K562 (cell line): ENCODE measurements around the gene TIMM23B. TPM values are rescaled to one million over a fixed set of nuclear protein-coding genes. Genes with fewer than 3 reads are reported as not detected.
"Not testable (repeated sequence)": the region's sequence is repeated elsewhere in the genome, so short reads cannot be mapped to it uniquely, and the experiment has no call there.

ENCODE experiments used
- ATAC-seq: fragments of 200-7000 bp; cut with Tn5 transposase; 3 replicates; pipeline ENCODE4 v1.9.1; 2020; ENCODE audit warnings: moderate library complexity
- BruUV-seq: library from RNA; stranded (reverse); fragments of 400-500 nt; replicated peaks from 2 replicates; lab custom pipeline; 2021; lab: Mats Ljungman, UMichigan
- CTCF ChIA-PET: fragments of 300-600 bp; formaldehyde crosslinking; extraction: SDS; loops from one replicate; lab custom pipeline; 2021; ENCODE audit warnings: low intra/inter-chr PET ratio; lab: Yijun Ruan, JAX
- POLR2A ChIA-PET: fragments of 300-600, 350-650 bp; sonication (Branson Sonifier 250); formaldehyde crosslinking; extraction: SDS; loops from one replicate; lab custom pipeline; 2021; ENCODE audit warnings: antibody characterized with exemption, inconsistent platforms; lab: Yijun Ruan, JAX
- DNase-seq, 4 experiments: peaks; one replicate each; pipeline versions ENCODE4 v3.0.0 to v3.0.0-alpha.2; 2011 to 2018; ENCODE audit warnings: low spot score in 3 of 4, mixed read lengths in 3 of 4; ENCODE audit errors: extremely low read depth in 1 of 4
- FAIRE-seq: peaks from 2 replicates; lab custom pipeline; 2011; peaks lifted over from hg19 to GRCh38; lab: Jason Lieb, UNC
- H2AFZ ChIP-seq: 2 replicates; pipeline ENCODE4 v1.6.0; 2011; ENCODE audit warnings: low read depth, low read length, control low read depth, inconsistent platforms
- H3K27ac ChIP-seq: fragments of 200-600 bp; 3 replicates; pipeline ENCODE4 v1.8.0; 2011; ENCODE audit warnings: low read depth, mild to moderate bottlenecking, control low read depth, inconsistent platforms, low read length, moderate library complexity, mixed read lengths; ENCODE audit errors: extremely low read depth
- H3K27me3 ChIP-seq, 2 experiments: fragments of 300-600 bp in 1 of 2; 2 replicates in 1 of 2; 3 replicates in 1 of 2; pipeline versions ENCODE4 v1.6.0 to v1.8.0; 2011; ENCODE audit warnings: inconsistent platforms in 2 of 2, low read length in 2 of 2, mild to moderate bottlenecking in 1 of 2, mixed read lengths in 1 of 2, moderate library complexity in 1 of 2; ENCODE audit not compliant: control insufficient read depth in 2 of 2, insufficient read depth in 2 of 2
- H3K36me3 ChIP-seq: fragments of 300-600 bp; 3 replicates; pipeline ENCODE4 v1.8.0; 2011; ENCODE audit warnings: mild to moderate bottlenecking, low read length, inconsistent platforms; ENCODE audit not compliant: control insufficient read depth, insufficient read depth
- H3K4me1 ChIP-seq, 2 experiments: fragments of 200-600 bp in 1 of 2; replicated peaks in 1 of 2; 2 replicates in 1 of 2; 3 replicates in 1 of 2; pipeline versions ENCODE4 v1.5.1 to v1.8.0; 2011; ENCODE audit warnings: inconsistent platforms in 2 of 2, low read length in 2 of 2, mild to moderate bottlenecking in 1 of 2, mixed read lengths in 1 of 2, moderate library complexity in 1 of 2; ENCODE audit not compliant: control insufficient read depth in 2 of 2, insufficient read depth in 2 of 2
- H3K4me2 ChIP-seq: 2 replicates; pipeline ENCODE4 v1.6.1; 2011; ENCODE audit warnings: low read length, control low read depth, inconsistent platforms, mixed read lengths; ENCODE audit not compliant: insufficient read depth
- H3K4me3 ChIP-seq: fragments of 200-600 bp; sonication (generic), shearing (Covaris generic); 2 replicates; pipeline ENCODE4 v1.5.1; 2016; ENCODE audit warnings: control low read depth, inconsistent platforms
- H3K79me2 ChIP-seq: fragments of 200-600 bp; 3 replicates; pipeline ENCODE4 v1.8.0; 2011; ENCODE audit warnings: low read length, inconsistent platforms; ENCODE audit not compliant: control insufficient read depth, insufficient read depth
- H3K9ac ChIP-seq, 2 experiments: 2 replicates each; pipeline versions ENCODE4 v1.6.0 to v1.6.1; 2011; ENCODE audit warnings: low read depth in 2 of 2, low read length in 2 of 2, control low read depth in 1 of 2, inconsistent platforms in 1 of 2, mild to moderate bottlenecking in 1 of 2, mixed read lengths in 1 of 2; ENCODE audit not compliant: insufficient read depth in 1 of 2
- H3K9me1 ChIP-seq: one replicate; pipeline ENCODE4 v1.6.0; 2011; ENCODE audit warnings: inconsistent platforms, mild to moderate bottlenecking, low read length, moderate library complexity; ENCODE audit not compliant: control insufficient read depth, insufficient read depth
- H3K9me3 ChIP-seq: replicated peaks from 2 replicates; pipeline ENCODE4 v1.5.1; 2011; ENCODE audit warnings: low read depth, low read length, inconsistent platforms; ENCODE audit not compliant: control insufficient read depth, insufficient read depth
- H4K20me1 ChIP-seq: replicated peaks from 2 replicates; pipeline ENCODE4 v1.6.1; 2011; ENCODE audit warnings: low read length, inconsistent platforms, mixed read lengths; ENCODE audit not compliant: control insufficient read depth, insufficient read depth
- WGBS: fragments of 100-300 bp; shearing (Covaris generic); methylation state at CpG from one replicate; pipeline ENCODE4 v1.1.6; 2016; ENCODE audit warnings: low coverage, mixed read lengths; ENCODE audit not compliant: insufficient coverage; ENCODE audit errors: missing lambda C conversion rate; 5-methylcytosine and 5-hydroxymethylcytosine counted together
- in situ Hi-C: fragments of 300-500 bp; cut with MboI; formaldehyde crosslinking; loops from 4 replicates; pipeline ENCODE4 v1.15.0; 2018; ENCODE audit warnings: inconsistent platforms, mixed read lengths
- intact Hi-C: fragments of 100-400 bp; cut with micrococcal nuclease; formaldehyde crosslinking; loops from 2 replicates; pipeline ENCODE4 v1.14.2; 2022
- polyA plus RNA-seq, 8 experiments: library from polyadenylated mRNA; depleted of rRNA in 4 of 8; stranded (reverse) in 5 of 8; unstranded in 3 of 8; fragments of >200 nt; fragmentation: Nextera tagmentation in 2 of 8; fragmentation: Illumina TruSeq in 1 of 8; extraction: Ambion mirVana in 2 of 8; extraction: Trizol in 1 of 8; gene quantifications; 2 replicates each; pipeline versions ENCODE4 v1.2.1 to v1.2.3, GENCODE V29; 2011 to 2014; ENCODE audit warnings: inconsistent platforms in 1 of 8, missing spikeins in 1 of 8
- total RNA-seq, 7 experiments: library from RNA; depleted of rRNA in 6 of 7; stranded (reverse); fragments of >200 nt in 6 of 7; fragmentation: Illumina TruSeq in 2 of 7; extraction: Trizol in 2 of 7; gene quantifications; 2 replicates each; pipeline versions ENCODE4 v1.2.1 to v1.2.3, GENCODE V29; 2011 to 2021; ENCODE audit warnings: low replicate concordance in 1 of 7

The TIMM23B gene
- total and polyA plus RNA-seq, 9 of the 15 experiments (the other 6 are each of a cell fraction or from before 2014, with no cell fraction given), result 7.2 to 40.2 (median 24.7) TPM

- intact Hi-C loops, in situ Hi-C loops, POLR2A ChIA-PET, DNase-seq, FAIRE-seq, H3K27me3 ChIP-seq, CTCF ChIA-PET, H3K27ac ChIP-seq, H3K9ac ChIP-seq, H3K9me3 ChIP-seq, H3K4me2 ChIP-seq, H4K20me1 ChIP-seq, H3K4me3 ChIP-seq, H3K9me1 ChIP-seq, H2AFZ ChIP-seq, H3K79me2 ChIP-seq, ATAC-seq, BruUV-seq, H3K4me1 ChIP-seq: not testable (repeated sequence)
- peaks cover 16% of the 10 kb centered on the region; the same call in 1 of the 3 replicates for H3K36me3 ChIP-seq
- 80% methylated on average over 4 of the region's 5 CpGs for WGBS
Observed at GRCh38 chr10:49995321-49995720, 53.5 kb downstream of the TIMM23B start.

GRCh38 chr10:50014024-50014423, 72.2 kb downstream of the TIMM23B start:
- H3K4me1 ChIP-seq, H3K4me2 ChIP-seq, H3K4me3 ChIP-seq, H2AFZ ChIP-seq, FAIRE-seq, POLR2A ChIA-PET, H3K36me3 ChIP-seq, H3K27ac ChIP-seq, H4K20me1 ChIP-seq, H3K9me1 ChIP-seq, H3K79me2 ChIP-seq, H3K27me3 ChIP-seq, DNase-seq, CTCF ChIA-PET, H3K9me3 ChIP-seq, ATAC-seq, BruUV-seq, intact Hi-C loops, in situ Hi-C loops, H3K9ac ChIP-seq: not testable (repeated sequence)
- WGBS, result 89% methylated on average over 1 of the region's 7 CpGs

- POLR2A ChIA-PET, H3K27ac ChIP-seq, H3K27me3 ChIP-seq, ATAC-seq, H3K4me1 ChIP-seq, H3K79me2 ChIP-seq, DNase-seq, H3K9me1 ChIP-seq, H3K4me3 ChIP-seq, H3K9ac ChIP-seq, BruUV-seq, intact Hi-C loops, FAIRE-seq, in situ Hi-C loops, H3K36me3 ChIP-seq, H4K20me1 ChIP-seq, H2AFZ ChIP-seq, H3K9me3 ChIP-seq, H3K4me2 ChIP-seq, CTCF ChIA-PET: not testable (repeated sequence)
- WGBS, result 48% methylated on average over 7 of the region's 9 CpGs
Observed at GRCh38 chr10:50015596-50016220, 73.9 kb downstream of the TIMM23B start.

GRCh38 chr10:50016926-50017325, 75.1 kb downstream of the TIMM23B start:
- H3K4me2 ChIP-seq, H3K9me1 ChIP-seq, CTCF ChIA-PET, H3K79me2 ChIP-seq, H2AFZ ChIP-seq, BruUV-seq, intact Hi-C loops, H3K9me3 ChIP-seq, H3K36me3 ChIP-seq, H3K9ac ChIP-seq, H3K27ac ChIP-seq, H3K4me1 ChIP-seq, H4K20me1 ChIP-seq, FAIRE-seq, H3K27me3 ChIP-seq, ATAC-seq, POLR2A ChIA-PET, H3K4me3 ChIP-seq, in situ Hi-C loops, DNase-seq: not testable (repeated sequence)
- 25% methylated on average over 5 of the region's 5 CpGs for WGBS
